Ramos (cell line): ENCODE data around the gene ZNF783.
"Not testable (repeated sequence)": the region's sequence is repeated elsewhere in the genome, so short reads cannot be mapped to it uniquely, and the experiment has no call there.

Experiments used
- in situ Hi-C: fragments of 300-500 bp; cut with MboI; formaldehyde crosslinking; loops from one replicate; pipeline ENCODE4 v1.14.3; 2022; ENCODE audit warnings: low sequenced_read_pairs; ENCODE audit not compliant: unreplicated experiment

Gene ZNF783

GRCh38 chr7:149261829-149262617 lies at the start of gene ZNF783:
TSS of gene ZNF783 (plus strand) at chr7:149262196. CDS start at chr7:149262334, 138 bp downstream.
- in situ Hi-C loops, result no loop called here

DNA sequence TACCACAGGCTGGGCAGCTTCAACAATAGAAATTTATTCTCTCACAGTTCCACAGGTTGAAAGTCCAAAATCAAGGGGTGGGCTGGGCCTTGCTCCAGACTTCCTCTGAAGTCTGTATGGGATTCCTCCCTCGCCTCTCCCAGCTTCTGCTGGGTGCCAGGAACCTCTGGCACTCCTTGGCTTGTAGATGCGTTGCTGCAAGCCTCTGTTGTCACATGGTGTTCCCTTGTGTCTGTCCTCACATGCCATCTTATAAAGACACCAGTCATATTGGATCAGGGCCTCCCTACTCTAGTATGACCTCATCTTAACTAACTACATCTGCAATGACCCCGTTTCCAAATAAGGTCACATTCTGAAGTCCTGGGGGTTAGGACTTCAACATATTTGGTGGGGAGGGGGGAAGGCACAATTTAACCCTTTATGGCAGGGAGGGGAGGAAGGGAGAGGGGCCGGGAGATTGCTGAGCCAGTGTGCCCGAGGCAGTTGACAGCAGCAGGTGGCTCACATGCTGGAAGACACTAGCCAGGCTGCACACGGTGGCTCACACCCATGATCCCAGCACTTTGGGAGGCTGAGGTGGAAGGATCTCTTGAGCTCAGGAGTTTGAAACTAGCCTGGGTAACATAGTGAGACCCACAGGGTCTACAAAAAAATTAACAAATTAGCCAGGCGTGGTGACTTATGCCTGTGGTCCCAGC lies 47.8 kb upstream of the ZNF783 start:
- in situ Hi-C loops, result no loop called here

DNA sequence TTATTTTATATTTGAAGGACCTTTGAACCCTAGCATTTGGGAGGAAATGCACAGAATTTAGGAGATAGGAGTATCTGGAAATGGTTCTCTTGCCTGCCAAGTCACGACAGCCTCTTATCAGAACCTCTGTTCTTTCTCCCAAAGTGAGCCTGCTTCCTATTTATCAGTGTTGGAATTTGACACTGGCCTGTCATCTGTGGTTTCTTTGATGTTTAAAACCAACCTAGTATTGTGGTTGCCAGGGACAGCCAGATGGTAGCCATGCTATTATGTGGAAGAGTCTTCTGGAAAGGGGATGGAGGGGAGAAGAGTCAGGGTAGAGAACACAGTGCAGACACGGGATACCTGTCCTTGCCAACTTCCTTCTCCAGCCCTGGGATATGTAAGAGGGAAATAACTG lies 45.6 kb upstream of the ZNF783 start:
- in situ Hi-C loops, result no loop called here

DNA sequence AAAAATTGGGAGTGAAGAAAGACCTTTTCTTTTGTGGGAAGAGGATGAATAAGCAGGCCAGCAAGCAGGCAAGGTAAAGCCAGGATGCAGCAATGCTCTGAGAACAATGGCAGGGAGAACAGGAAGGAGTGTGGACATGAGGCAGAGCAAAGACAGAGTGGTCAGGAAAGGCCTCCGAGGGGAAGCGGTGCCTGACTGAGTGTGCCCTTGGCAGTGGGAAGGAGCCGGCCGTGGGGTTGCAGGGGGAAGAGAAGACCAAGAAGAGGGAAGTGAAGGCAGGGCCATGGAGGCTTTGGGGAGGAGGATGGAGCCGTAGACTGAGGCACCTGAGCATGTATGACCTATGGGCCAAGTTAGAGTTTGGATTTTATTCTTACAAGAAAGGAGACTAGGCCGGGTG lies 44.4 kb upstream of the ZNF783 start:
- in situ Hi-C loops, result no loop called here

- in situ Hi-C loops, result no loop called here
These were observed 43.3 kb upstream of the ZNF783 start for GRCh38 chr7:149218469-149219420.

- in situ Hi-C loops, result no loop called here
These were observed 41.5 kb upstream of the ZNF783 start for GRCh38 chr7:149220534-149220933.

DNA sequence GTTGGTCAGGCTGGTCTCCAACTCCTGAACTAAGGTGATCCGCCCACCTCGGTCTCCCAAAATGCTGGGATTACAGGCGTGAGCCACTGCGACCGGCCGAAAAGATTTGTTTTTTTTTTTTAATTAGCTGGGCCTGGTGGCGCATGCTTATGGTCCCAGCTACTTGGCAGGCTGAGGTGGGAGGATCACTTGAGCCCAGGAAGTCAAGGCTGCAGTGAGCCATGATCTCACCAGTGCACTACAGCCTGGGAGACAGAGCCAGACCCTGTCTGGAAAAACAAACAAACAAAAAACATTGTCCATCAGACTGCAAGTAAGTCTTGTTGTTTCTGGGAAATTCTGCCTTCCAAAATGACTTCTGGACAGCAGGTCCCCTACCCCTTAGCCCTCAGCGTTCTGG lies 38.8 kb upstream of the ZNF783 start:
- in situ Hi-C loops, result no loop called here

- in situ Hi-C loops, result no loop called here
These were observed 38.2 kb upstream of the ZNF783 start for GRCh38 chr7:149223761-149224160.

DNA sequence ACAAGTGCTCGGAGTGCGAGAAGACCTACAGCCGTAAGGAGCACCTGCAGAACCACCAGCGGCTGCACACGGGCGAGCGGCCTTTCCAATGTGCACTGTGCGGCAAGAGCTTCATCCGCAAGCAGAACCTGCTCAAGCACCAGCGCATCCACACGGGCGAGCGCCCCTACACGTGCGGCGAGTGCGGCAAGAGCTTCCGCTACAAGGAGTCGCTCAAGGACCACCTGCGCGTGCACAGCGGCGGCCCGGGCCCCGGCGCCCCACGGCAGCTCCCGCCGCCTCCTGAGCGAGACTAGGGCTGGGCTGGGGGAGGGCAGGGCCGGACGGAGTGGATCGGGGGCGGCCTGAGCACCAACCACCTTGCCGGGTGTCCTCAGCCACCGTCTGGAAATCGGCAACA lies 37.6 kb upstream of the ZNF783 start:
- in situ Hi-C loops, result no loop called here

DNA sequence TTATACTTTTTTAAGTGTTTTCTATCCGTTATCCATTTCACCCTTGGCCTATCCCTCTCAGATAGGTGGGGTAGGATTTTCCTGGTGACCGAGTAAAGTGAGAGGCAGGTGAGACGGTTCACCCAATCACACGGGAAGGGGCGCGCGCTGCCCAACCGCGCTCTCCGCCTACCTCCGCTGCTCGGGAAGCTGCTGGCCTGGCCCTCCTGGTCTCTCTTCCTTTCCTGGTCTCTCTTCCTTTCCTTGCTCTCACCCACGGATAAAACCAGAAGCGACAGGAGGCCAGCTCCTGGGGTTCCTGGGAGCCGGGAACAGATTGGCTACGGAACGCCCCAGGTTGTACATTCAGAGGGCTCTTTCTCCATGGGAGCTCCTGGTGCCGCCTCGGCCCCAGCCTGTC lies 36.9 kb upstream of the ZNF783 start:
- in situ Hi-C loops, result no loop called here

DNA sequence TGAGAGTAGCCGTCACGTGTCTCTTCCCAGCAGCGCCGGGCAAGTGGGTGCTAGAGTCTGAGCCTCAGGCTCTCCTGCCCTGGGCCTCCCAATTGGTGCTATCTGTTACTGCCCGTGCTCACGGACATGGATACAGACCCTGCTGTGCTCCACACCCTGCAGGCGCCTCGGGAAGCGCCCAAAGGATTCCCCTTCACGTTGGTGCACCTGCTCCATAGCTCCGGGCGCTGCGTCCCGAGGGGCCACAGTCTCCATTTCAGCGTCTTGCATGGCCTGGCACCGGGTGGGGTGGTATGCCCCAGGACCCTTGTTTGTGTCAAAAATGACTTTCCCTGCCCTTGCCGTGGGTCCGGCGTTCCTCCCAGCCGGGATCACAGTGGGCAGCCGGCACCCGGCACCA lies 36.3 kb upstream of the ZNF783 start:
- in situ Hi-C loops, result no loop called here

DNA sequence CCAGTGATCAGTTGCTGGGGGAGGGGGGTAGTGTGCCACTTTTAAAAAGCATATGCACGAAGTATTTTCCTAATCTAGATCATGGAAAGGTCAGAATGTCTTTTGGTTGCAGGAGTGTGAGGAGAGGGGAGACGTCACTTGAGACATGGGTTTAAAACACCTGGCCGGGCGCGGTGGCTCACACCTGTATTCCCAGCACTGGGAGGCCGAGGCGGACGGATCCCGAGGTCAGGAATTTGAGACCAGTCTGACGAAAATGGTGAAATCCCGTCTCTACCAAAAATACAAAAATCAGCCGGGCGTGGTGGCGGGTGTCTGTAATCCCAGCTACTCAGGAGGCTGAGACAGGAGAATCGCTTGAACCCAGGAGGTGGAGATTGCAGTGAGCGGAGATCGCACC lies 35.6 kb upstream of the ZNF783 start:
- in situ Hi-C loops, result not testable (repeated sequence)

GRCh38 chr7:149226840-149227494 lies 35.0 kb upstream of the ZNF783 start:
- in situ Hi-C loops, result no loop called here

GRCh38 chr7:149228831-149229471 lies 33.0 kb upstream of the ZNF783 start:
- in situ Hi-C loops, result no loop called here

DNA sequence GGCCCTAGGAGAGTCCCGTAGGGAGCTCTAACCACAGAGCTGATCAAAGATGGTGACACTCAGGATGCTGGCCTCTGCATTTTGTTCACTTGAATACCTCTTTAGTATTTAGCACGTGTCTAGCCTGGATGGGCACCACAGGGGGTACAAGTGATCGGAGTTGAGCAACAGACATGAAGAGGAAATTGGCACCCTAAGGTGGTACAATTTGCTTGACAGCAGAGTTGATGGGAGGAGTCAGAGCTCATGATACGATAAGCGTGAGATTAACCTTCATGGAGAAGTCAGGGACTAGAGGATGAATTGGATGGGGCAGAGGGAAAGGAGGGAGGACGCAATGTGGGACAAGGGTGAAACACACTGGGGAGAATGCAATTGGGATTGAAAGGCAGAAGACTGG lies 32.5 kb upstream of the ZNF783 start:
- in situ Hi-C loops, result no loop called here

DNA sequence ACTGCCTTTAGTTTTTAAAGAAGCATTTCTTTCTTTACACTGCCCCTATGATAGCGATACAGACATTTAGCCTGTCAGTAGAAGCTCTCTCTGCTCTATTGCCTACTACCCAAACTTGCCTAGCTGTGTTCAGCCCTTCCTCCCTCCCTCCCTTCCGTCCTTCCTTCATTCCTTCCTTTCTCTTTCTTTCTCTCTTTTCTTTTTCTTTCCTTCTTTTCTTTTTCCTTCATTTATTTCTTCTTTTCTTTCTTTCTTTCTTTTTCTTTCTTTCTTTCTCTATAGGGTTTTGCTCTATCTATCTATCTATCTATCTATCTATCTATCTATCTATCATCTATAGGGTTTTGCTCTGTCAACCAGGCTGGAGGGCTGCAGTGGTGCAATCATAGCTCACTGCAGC lies 29.6 kb upstream of the ZNF783 start:
- in situ Hi-C loops, result no loop called here

DNA sequence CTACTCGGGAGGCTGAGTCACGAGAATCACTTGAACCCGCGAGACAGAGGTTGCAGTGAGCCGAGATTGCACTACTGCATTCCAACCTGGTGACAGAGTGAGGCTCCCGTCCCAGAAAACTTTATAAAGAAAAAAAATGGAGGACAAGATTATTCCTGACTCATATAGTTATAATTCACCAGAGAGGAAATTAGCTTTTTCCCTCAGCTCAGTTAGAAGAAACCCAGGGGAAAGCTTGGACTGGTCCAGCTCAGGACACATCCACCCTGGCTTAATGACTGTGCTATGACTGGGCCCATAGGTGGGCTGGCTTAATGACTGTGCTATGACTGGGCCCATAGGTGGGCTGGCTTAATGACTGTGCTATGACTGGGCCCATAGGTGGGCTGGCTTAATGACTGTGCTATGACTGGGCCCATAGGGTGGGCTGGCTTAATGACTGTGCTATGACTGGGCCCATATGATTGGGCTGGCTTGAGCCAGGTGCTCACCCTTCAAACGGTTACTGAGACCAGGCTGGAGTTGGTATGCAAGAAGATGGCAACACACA lies 28.3 kb upstream of the ZNF783 start:
- in situ Hi-C loops, result not testable (repeated sequence)

GRCh38 chr7:149237502-149237901 lies 24.5 kb upstream of the ZNF783 start:
- in situ Hi-C loops, result no loop called here

DNA sequence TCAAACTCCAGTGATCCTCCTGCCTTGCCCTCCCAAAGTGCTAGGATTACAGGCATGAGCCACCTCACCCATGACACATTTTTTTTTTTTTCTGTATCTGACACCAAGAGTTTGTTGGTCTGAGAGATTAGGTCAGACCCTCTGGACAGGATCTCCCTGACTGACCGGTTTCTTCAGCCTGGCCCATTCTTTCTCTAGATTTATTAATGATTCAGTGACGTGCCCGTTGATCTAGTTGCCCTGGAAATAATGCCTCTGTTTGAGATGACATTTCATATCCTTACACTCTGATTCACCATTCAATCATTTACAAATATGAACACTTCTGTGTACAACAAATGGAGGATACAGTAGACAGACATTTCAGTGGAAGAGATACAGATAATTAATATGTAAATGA lies 23.9 kb upstream of the ZNF783 start:
- in situ Hi-C loops, result no loop called here
